ENCODE results near the gene GCM1. TPM values are rescaled to one million over a fixed set of nuclear protein-coding genes. Genes with fewer than 3 reads are reported as not detected.

GCM1 gene
- total RNA-seq, 1 donor from 2014 or later = not detected

DNA sequence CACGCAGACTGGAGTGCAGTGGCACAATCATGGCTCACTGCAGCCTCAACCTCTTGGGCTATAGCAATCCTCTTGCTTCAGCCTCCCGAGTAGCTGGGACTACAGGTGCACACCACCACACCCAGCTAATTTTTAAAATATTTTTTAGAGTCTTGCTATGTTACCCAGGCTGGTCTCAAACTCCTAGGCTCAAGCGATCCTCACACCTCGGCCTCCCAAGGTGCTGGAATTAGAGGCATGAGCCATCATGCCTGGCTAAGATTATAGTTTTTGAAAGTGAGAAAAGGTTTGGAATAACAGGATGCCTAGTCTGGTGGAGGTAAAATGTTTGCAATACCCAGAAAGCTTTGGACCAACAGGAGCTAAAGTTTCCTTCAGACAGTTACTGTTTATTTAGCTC, 23.4 kb downstream of the GCM1 start:
- H3K27ac ChIP-seq = no peak overlapping the region
- H3K36me3 ChIP-seq = no peaks in the 10 kb centered on the region
- H3K9me3 ChIP-seq = no peaks in the 10 kb centered on the region
- intact Hi-C loops (cut with DNase I) = no loop called here
- H3K4me1 ChIP-seq = no peaks in the 10 kb centered on the region
- no peak for TF ChIP-seq CTCF (IDR thresholded peaks at IDR 0.05)
- DNase-seq (no peak), ATAC-seq (no peak)
- H3K4me3 ChIP-seq = no peak overlapping the region
- H3K27me3 ChIP-seq (ENCODE audit: low read depth) = no peaks in the 10 kb centered on the region

DNA sequence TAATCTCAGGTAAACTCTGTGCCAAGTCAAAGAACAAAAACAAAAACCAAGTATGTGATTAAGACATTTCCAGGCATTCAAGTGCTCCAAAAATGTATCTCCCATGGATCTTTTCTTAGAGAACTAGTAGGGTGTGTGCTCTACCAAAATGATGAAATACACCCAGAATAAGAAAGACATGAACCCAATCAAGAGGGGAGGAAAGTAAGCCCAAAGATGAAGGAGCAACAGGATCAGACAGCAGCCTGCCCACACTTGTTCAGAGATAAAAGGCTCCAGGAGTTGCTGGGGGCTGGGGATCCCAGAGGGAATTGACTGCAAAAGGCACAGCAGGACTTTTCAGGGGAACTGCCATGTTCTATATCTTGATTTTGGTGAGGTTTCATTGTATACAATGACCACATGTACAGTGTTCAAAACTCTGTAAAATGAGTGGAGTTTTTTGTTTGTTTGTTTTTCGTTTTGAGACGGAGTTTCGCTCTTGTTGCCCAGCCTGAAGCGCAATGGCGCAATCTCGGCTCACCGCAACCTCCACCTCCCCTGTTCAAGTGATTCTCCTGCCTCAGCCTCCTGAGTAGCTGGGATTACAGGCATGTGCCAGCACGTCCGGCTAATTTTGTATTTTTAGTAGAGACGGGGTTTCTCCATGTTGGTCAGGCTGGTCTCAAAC, 24.4 kb downstream of the GCM1 start:
- no peak for ATAC-seq
- no peaks in the 10 kb centered on the region for H3K27me3 ChIP-seq (ENCODE audit: low read depth)
- H3K4me1 ChIP-seq = no peaks in the 10 kb centered on the region
- TF ChIP-seq CTCF (IDR thresholded peaks at IDR 0.05) = no peak
- DNase-seq = no peak
- H3K4me3 ChIP-seq = no peak overlapping the region
- no peaks in the 10 kb centered on the region for H3K36me3 ChIP-seq
- intact Hi-C loops (cut with DNase I) = no loop called here
- no peak overlapping the region for H3K27ac ChIP-seq
- H3K9me3 ChIP-seq = no peaks in the 10 kb centered on the region

DNA sequence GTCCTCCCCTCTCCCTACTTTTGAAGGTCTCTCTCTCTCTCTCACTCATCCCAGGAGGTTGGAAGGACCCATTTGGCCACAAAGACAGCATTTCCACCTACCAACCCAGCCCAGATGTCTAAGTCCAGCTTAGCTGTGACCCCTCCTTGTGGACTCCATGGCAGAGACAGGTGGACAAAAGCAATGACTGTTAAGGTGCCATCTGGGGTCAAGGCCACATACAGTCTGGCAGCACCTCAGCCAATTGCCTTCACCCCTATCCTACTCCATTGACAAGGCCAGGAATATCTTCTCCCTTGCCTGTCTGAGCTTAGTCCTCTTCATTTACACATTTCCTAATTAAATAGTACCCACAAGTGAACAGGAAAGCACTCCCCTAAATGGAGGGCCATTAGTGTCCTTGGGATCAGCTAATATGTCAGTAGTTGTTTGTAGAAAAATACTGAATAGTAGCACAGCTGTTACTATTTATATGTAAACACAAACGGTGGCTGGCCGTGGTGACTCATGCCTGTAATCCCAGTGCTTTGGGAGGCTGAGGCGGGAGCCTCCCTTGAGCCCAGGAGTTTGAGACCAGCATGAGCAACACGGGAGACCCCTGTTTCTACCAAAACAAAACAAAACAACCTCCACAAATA, 28.8 kb downstream of the GCM1 start:
- intact Hi-C loops (cut with DNase I) = no loop called here
- Histone ChIP-seq H3K36me3 (no peaks in the 10 kb centered on the region), H3K4me3 (no peak overlapping the region), H3K4me1 (no peaks in the 10 kb centered on the region), H3K27ac (no peak overlapping the region), H3K9me3 (no peaks in the 10 kb centered on the region), H3K27me3 (ENCODE audit: low read depth) (no peaks in the 10 kb centered on the region)
- DNase-seq = no peak
- no peak for TF ChIP-seq CTCF (IDR thresholded peaks at IDR 0.05)
- no peak for ATAC-seq

DNA sequence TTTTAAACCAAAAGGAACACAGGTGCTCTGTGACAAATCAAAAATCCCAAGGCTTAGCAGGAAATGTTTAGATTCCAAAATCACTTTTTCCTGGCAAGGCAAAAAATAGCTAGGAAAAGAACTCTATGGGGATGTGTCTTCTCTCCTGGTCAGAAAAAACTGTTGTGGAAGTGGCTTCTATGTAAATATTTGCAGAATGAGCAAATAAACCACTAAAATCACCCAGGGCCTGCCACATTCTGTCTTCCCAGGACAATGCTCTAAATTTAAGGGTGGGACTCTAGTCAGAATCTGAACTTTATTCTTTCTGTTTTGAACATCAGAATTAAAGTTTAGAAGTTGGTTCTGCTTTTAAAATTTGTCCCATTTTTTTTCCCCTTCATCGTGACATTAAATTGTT, 29.3 kb downstream of the GCM1 start:
- no peak overlapping the region for H3K27ac ChIP-seq
- intact Hi-C loops (cut with DNase I) = no loop called here

GRCh38 chr6:53115741-53116140, 32.9 kb downstream of the GCM1 start:
- H3K4me3 ChIP-seq = no peak overlapping the region
- intact Hi-C loops (cut with DNase I) = no loop called here
- H3K9me3 ChIP-seq = no peaks in the 10 kb centered on the region
- TF ChIP-seq CTCF (IDR thresholded peaks at IDR 0.05) = no peak
- DNase-seq (no peak), ATAC-seq (no peak)
- no peaks in the 10 kb centered on the region for H3K27me3 ChIP-seq (ENCODE audit: low read depth)
- no peak overlapping the region for H3K27ac ChIP-seq
- peaks cover 5% of the 10 kb centered on the region for H3K4me1 ChIP-seq
- no peaks in the 10 kb centered on the region for H3K36me3 ChIP-seq

More for the DNA sequence above, 29.3 kb downstream of the GCM1 start:
- H3K4me3 ChIP-seq = no peak overlapping the region
- no peak for TF ChIP-seq CTCF (IDR thresholded peaks at IDR 0.05)
- ATAC-seq = no peak
- H3K4me1 ChIP-seq = no peaks in the 10 kb centered on the region
- DNase-seq = no peak
- H3K36me3 ChIP-seq = no peaks in the 10 kb centered on the region
- no peaks in the 10 kb centered on the region for H3K27me3 ChIP-seq (ENCODE audit: low read depth)
- no peaks in the 10 kb centered on the region for H3K9me3 ChIP-seq

Data from lower lobe of right lung (tissue), 2 donors.